Measurements from ENCODE around the gene GREB1L. TPM values are rescaled to one million over a fixed set of nuclear protein-coding genes. Genes with fewer than 3 reads are reported as not detected.

The GREB1L gene
- 105 and 115 TPM in 2 replicates for total RNA-seq

DNA sequence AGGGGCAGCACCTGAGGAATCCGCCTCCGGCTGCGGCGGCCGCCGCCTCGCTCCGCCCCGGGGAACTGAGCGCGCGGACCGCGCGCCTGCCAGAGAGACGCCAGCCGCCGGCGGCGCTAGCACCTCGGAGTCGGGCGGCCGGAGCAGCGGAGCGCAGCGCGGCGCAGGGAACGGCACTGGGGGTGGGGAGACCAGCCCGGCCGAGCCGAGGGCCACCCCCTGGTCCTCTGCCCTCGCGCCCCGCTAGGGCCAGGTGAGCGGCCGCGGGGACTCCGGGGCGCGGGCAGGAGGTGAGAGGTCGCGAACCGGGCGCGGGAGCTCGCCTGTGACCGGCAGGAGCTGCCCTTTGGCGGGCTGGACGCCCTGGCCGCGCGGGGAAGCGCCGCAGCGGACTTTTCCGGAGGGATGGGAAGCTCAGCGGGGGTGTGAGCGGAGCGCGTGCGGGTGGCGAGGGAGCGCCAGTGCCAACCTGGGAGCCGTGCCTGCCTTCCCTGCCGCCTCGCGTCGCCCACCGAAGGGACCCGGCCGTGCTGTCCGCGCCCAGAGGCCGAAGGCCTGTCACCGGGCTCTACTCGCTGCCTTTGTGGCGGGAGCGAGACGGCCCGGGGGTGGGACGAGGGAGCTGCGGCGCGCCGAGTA lies at the start of gene GREB1L:
Gene GREB1L, plus strand, starts transcription at position 92 of the 639 bp plus-strand sequence. CDS start 141,287 bp downstream, outside the sequence.

Small RNA genes within 50 kb of the gene (small RNA-seq; reads per million reads assigned to genes)
- not detected for gene RF00603

Other genes starting within 250 kb of the GREB1L start
- gene ROCK1, start 130.4 kb upstream of the GREB1L start, total RNA-seq, result 29.8 and 40.8 TPM in 2 replicates

Data from placental epithelial cell (primary cell).